ENCODE data around the gene EPB41L4B.

EPB41L4B gene

GRCh38 chr9:109250311-109250741 lies 70.5 kb downstream of the EPB41L4B start (continued):
- TF ChIP-seq ZSCAN4 (tag by site-specific recombination; IDR thresholded peaks at IDR 0.05) (no peak), ZNF623 (tag by site-specific recombination; IDR thresholded peaks at IDR 0.05) (no peak), ZNF707 (tag by site-specific recombination; IDR thresholded peaks at IDR 0.05) (no peak)

GRCh38 chr9:109249615-109250014 lies 71.2 kb downstream of the EPB41L4B start:
- CTCF ChIA-PET, result interaction anchor here (0.7 kb wide), 1 partner anchor 443 kb away, joined by 3 read pairs; no protein-coding TSS in a partner anchor
- no peak for TF ChIP-seq ZNF366 (tag by site-specific recombination; conservative IDR thresholded peaks at IDR 0.05)
- no peak for TF ChIP-seq ZNF623 (tag by site-specific recombination; IDR thresholded peaks at IDR 0.05)
- no peak for TF ChIP-seq YY2 (tag by site-specific recombination; IDR thresholded peaks at IDR 0.05)
- no peak for TF ChIP-seq ZNF26 (tag by site-specific recombination; IDR thresholded peaks at IDR 0.05)
- no peak for TF ChIP-seq ZBTB20 (tag by site-specific recombination; IDR thresholded peaks at IDR 0.05)
- no peak for TF ChIP-seq ZNF2 (tag by site-specific recombination; IDR thresholded peaks at IDR 0.05)
- TF ChIP-seq ZNF175 (tag by site-specific recombination; IDR thresholded peaks at IDR 0.05), result no peak
- TF ChIP-seq ZFP37 (tag by site-specific recombination; IDR thresholded peaks at IDR 0.05), result no peak
- TF ChIP-seq ZNF138 (tag by site-specific recombination; IDR thresholded peaks at IDR 0.05; ENCODE audit: borderline replicate concordance), result no peak
- no peak for TF ChIP-seq HOXA7 (CRISPR knock-in tag; IDR thresholded peaks at IDR 0.05; ENCODE audit: borderline replicate concordance)
- TF ChIP-seq ZNF223 (tag by site-specific recombination; IDR thresholded peaks at IDR 0.05), result no peak
- no peak for TF ChIP-seq ZNF670 (tag by site-specific recombination; IDR thresholded peaks at IDR 0.05; ENCODE audit: low read depth)
- no peak for TF ChIP-seq ZNF211 (tag by site-specific recombination; IDR thresholded peaks at IDR 0.05; ENCODE audit: low read depth)
- TF ChIP-seq ZSCAN4 (tag by site-specific recombination; IDR thresholded peaks at IDR 0.05), result no peak
- TF ChIP-seq SP2 (tag by site-specific recombination; IDR thresholded peaks at IDR 0.05), result no peak
- no peak for TF ChIP-seq ZNF19 (tag by site-specific recombination; IDR thresholded peaks at IDR 0.05; ENCODE audit: low read depth)
- TF ChIP-seq IKZF3 (tag by site-specific recombination; IDR thresholded peaks at IDR 0.05), result no peak
- Histone ChIP-seq H3K9me3 (ENCODE audit: control insufficient read depth, insufficient read depth, low read depth, low read length) (no peaks in the 10 kb centered on the region), H3K27ac (ENCODE audit: extremely low read depth, low read depth, low read length) (no peak overlapping the region), H3K4me3 (ENCODE audit: low read depth, low read length) (no peak overlapping the region), H3K36me3 (ENCODE audit: control insufficient read depth in 2 of 2, insufficient read depth in 1 of 2, low read length in 2 of 2) (peaks cover 0 to 6% of the 10 kb centered on the region in 2 experiments; a peak in 1 of 3 replicates), H3K4me1 (ENCODE audit: control insufficient read depth, insufficient read depth, low read length) (peaks cover 10% of the 10 kb centered on the region; the same call in 1 of the 2 replicates)
- POLR2A ChIA-PET, result interaction anchor here (0.5 kb wide), 1 partner anchor 953 kb away, joined by 5 read pairs; no protein-coding TSS in a partner anchor

- POLR2A ChIA-PET, result no interaction called here
These were observed 72.7 kb downstream of the EPB41L4B start for GRCh38 chr9:109248133-109248581.

More at GRCh38 chr9:109248133-109248581, 72.7 kb downstream of the EPB41L4B start:
- no peak overlapping the region for H3K4me3 ChIP-seq (ENCODE audit: low read depth, low read length)
- TF ChIP-seq ZNF549 (tag by site-specific recombination; IDR thresholded peaks at IDR 0.05) (no peak), ZNF645 (tag by site-specific recombination; IDR thresholded peaks at IDR 0.05) (no peak), ZNF704 (tag by site-specific recombination; IDR thresholded peaks at IDR 0.05) (no peak), ZNF37A (tag by site-specific recombination; IDR thresholded peaks at IDR 0.05) (no peak), ZNF707 (tag by site-specific recombination; IDR thresholded peaks at IDR 0.05) (no peak), ZNF248 (tag by site-specific recombination; IDR thresholded peaks at IDR 0.05) (no peak), ZNF239 (tag by site-specific recombination; IDR thresholded peaks at IDR 0.05) (no peak)
- H3K9me3 ChIP-seq (ENCODE audit: control insufficient read depth, insufficient read depth, low read depth, low read length), result no peaks in the 10 kb centered on the region
- CTCF ChIA-PET, result interaction anchor here (0.7 to 1.2 kb wide), 2 partner anchors 68 to 268 kb away, joined by 3 to 4 read pairs; no protein-coding TSS in a partner anchor
- H3K4me1 ChIP-seq (ENCODE audit: control insufficient read depth, insufficient read depth, low read length), result peaks cover 10% of the 10 kb centered on the region; the same call in 1 of the 2 replicates
- peaks cover 0 to 5% of the 10 kb centered on the region in 2 experiments; a peak in 1 of 3 replicates for H3K36me3 ChIP-seq (ENCODE audit: control insufficient read depth in 2 of 2, insufficient read depth in 1 of 2, low read length in 2 of 2)
- H3K27ac ChIP-seq (ENCODE audit: extremely low read depth, low read depth, low read length), result no peak overlapping the region

Data from HEK293 (cell line).